WERI-Rb-1 (cell line): ENCODE measurements around the gene WFDC9.
"Not testable (repeated sequence)": the region's sequence is repeated elsewhere in the genome, so short reads cannot be mapped to it uniquely, and the experiment has no call there.

Source experiments
- DNase-seq: peaks from one replicate; pipeline ENCODE4 v3.0.0-alpha.2; 2020
- H3K27ac ChIP-seq: fragments of 250-450 bp; sonication (Bioruptor Pico); 2 replicates; pipeline ENCODE4 v1.5.1; 2020; ENCODE audit warnings: mild to moderate bottlenecking, moderate library complexity
- H3K27me3 ChIP-seq: fragments of 250-450 bp; sonication (Bioruptor Pico); 2 replicates; pipeline ENCODE4 v1.5.1; 2021; ENCODE audit warnings: mild to moderate bottlenecking, low read depth, moderate library complexity; ENCODE audit not compliant: insufficient read depth, severe bottlenecking
- H3K36me3 ChIP-seq: fragments of 250-450 bp; sonication (Bioruptor Pico); 2 replicates; pipeline ENCODE4 v1.5.1; 2020; ENCODE audit warnings: mild to moderate bottlenecking, moderate library complexity
- H3K4me3 ChIP-seq: 2 replicates; pipeline ENCODE4 v1.5.1; 2011; ENCODE audit warnings: low read depth, mild to moderate bottlenecking, control low read depth, low read length
- H3K9me3 ChIP-seq: fragments of 250-450 bp; sonication (Bioruptor Pico); 2 replicates; pipeline ENCODE4 v1.5.1; 2021; ENCODE audit warnings: mild to moderate bottlenecking, moderate library complexity; ENCODE audit not compliant: severe bottlenecking
- CTCF ChIP-seq: IDR thresholded peaks from 2 replicates; pipeline ENCODE4 v1.5.1; 2011; ENCODE audit warnings: low read depth, mild to moderate bottlenecking, control low read depth, inconsistent platforms, low read length

The WFDC9 gene

GRCh38 chr20:45647441-45648050 lies 16.5 kb upstream of the WFDC9 start:
- H3K4me3 ChIP-seq, result no peak overlapping the region
- H3K27ac ChIP-seq, result no peak overlapping the region
- DNase-seq, result no peak
- no peaks in the 10 kb centered on the region for H3K27me3 ChIP-seq
- H3K9me3 ChIP-seq, result no peaks in the 10 kb centered on the region
- H3K36me3 ChIP-seq, result no peaks in the 10 kb centered on the region
- no peak for TF ChIP-seq CTCF

- Histone ChIP-seq H3K27me3 (no peaks in the 10 kb centered on the region), H3K27ac (no peak overlapping the region), H3K4me3 (no peak overlapping the region), H3K36me3 (no peaks in the 10 kb centered on the region), H3K9me3 (no peaks in the 10 kb centered on the region)
- no peak for TF ChIP-seq CTCF
- no peak for DNase-seq
Observed at GRCh38 chr20:45646875-45647274, 15.8 kb upstream of the WFDC9 start.

GRCh38 chr20:45645869-45646268 lies 14.8 kb upstream of the WFDC9 start:
- not testable (repeated sequence) for H3K4me3 ChIP-seq, H3K27ac ChIP-seq, H3K36me3 ChIP-seq, H3K27me3 ChIP-seq, DNase-seq, H3K9me3 ChIP-seq

GRCh38 chr20:45641076-45641475 lies 10.0 kb upstream of the WFDC9 start:
- not testable (repeated sequence) for H3K36me3 ChIP-seq, H3K4me3 ChIP-seq, H3K9me3 ChIP-seq, H3K27me3 ChIP-seq, DNase-seq, H3K27ac ChIP-seq

- no peak for DNase-seq
- Histone ChIP-seq H3K27me3 (no peaks in the 10 kb centered on the region), H3K36me3 (no peaks in the 10 kb centered on the region), H3K9me3 (peaks cover 2% of the 10 kb centered on the region), H3K27ac (no peak overlapping the region), H3K4me3 (no peak overlapping the region)
- TF ChIP-seq CTCF, result no peak
Observed at GRCh38 chr20:45639687-45640086, 8.6 kb upstream of the WFDC9 start.

GRCh38 chr20:45636513-45636912 lies 5.4 kb upstream of the WFDC9 start:
- Histone ChIP-seq H3K27ac (no peak overlapping the region), H3K27me3 (no peaks in the 10 kb centered on the region)
- no peak for DNase-seq

More at GRCh38 chr20:45636513-45636912, 5.4 kb upstream of the WFDC9 start:
- no peaks in the 10 kb centered on the region for H3K36me3 ChIP-seq
- no peak for TF ChIP-seq CTCF
- H3K4me3 ChIP-seq, result no peak overlapping the region
- peaks cover 2% of the 10 kb centered on the region for H3K9me3 ChIP-seq
